GM18511 (cell line): ENCODE results near the gene PLXNB1.

Experiments used
- ATAC-seq: cut with Tn5 transposase; IDR thresholded peaks from one replicate; pipeline ENCODE4 v1.9.1; 2021; ENCODE audit warnings: mild to moderate bottlenecking, moderate library complexity; ENCODE audit not compliant: unreplicated experiment

Gene PLXNB1

DNA sequence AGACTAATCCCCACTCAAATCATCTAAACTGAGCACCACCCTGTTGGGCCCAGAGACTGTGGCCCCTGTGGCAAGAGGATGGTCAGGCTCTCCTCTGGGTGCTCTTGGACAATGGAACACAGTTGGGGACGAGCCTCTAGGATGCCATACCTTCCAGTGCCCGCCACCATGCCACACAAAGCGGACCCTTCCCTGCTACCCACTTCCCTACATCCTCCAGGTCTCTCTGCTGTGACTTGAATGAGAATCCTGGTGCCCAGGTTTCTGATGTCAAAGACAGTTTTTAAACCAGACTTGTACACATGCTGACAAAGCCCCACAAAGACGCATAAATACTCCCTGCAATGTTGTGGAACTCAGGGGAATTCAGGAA, 5.3 kb upstream of the PLXNB1 start:
- no peak for ATAC-seq

DNA sequence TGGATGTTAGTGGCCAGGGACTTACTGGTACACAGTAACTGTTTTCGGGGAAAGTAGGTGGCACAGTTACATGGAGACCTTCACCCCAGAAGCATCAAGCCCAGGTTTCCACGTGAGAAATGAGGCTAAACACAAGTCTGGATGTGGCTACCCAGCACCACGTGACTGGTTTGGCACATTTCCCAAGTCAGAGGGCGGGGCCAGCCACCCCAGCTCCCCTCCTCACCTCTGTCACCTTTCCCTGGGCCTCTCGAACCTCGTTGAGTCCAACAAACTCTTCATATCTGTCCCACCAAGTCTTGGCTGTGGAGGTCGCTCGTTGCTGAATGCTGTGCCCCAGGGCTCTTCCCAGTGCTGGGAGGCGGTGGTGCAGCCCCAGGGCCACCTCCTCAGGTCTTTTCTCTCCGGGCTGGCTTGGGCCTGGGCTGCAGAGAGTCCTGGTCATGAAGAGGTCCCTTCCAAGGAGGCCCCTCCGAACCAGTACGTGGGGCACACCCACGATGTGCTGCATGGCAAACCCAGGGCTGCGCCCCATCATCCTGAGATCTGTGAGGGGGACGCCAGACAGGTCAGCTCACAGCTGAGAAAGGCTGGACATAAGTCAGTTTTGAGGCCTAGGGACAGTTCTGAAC, 4.8 kb upstream of the PLXNB1 start:
- ATAC-seq: no peak

- no peak for ATAC-seq
These were observed 3.7 kb upstream of the PLXNB1 start for GRCh38 chr3:48433472-48434118.

GRCh38 chr3:48432411-48433371, 2.8 kb upstream of the PLXNB1 start:
- no peak for ATAC-seq

DNA sequence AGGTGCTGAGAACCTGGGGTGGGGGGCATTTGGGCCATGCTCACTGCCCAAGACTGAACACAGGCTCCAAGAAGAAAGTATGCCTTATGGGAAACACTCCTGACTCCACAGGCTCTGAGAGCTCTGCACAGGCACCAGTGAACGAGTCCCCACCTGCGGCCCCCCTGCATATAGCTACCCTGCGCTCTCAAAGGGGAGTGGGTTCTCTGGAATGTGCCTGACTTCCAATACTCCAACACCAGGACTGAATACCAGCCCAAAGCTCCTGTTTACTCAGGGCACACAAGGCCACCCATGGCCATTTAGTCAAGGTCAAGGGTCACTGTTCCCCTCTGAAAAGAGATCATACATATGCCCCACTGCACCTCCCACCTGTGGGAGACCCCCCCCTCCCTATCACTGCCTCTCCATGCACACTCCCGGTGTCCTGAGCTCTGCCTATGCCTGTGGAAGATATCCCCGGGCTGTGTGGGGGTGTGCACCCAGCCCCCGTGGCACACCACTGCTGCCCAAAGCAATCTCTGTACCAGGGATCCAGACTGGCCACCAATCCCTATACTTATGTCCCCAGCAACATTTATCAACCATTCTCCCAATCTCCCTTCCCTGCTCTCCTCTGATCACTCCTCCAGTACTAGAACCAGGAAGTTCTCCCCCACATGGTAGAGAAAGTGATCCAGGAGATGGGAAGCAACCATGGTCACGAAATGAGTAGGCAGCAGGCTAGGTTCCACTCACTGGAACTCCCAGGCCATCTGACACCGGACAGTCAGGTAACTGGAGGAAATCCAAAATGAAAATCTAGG, 1.5 kb upstream of the PLXNB1 start:
- ATAC-seq: no peak

DNA sequence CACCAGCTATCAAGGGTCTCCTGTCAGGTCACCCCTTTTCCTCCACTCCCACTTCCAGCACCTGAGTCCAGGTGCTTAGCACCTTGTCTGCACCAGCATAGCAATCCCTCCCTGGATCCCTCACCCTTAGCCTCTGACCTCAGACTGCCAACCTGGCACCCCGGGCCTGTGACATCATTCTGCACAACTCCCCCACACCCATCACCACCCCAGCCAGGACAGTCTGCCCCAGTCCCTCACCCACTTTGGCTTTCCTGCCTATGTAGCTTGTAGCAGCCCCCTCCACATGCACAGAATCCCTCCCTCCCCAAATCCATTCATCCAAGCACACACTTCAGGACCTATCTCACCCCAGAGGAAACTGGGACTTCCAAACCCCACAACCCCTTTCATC, 819 bp upstream of the PLXNB1 start:
- ATAC-seq: no peak

DNA sequence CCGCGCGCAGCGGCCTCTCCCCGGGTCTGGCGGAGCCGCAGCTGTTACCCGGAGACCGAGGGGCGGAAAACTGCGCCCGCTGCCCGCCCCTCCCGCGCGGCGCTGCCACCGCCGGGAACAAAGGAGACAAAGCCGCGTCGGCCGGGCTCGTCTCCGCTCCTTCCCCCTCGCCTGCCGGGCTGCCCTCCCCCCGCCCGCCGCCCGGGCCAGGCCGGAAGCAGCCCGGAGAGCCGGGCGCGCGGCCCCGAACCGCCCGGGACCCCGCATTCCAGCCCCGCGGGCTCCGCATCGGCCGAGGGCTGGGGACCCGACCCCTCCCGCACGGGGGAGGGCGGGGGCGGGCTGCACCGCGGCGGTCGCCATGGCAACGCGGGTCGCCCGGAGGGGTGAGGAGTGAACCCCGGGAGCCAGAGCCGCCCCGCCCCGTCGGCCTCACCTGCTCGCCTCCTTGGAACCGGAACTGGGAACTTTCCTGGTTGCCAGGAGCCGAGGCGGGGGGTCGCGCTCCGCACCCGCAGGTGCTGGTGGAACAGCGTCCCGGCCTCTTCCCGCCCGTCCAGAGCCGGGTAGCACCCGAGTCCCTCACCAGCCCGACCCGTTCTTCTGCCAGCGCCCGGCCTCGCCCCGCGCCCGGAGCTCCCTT, 448 bp downstream of the PLXNB1 start:
- ATAC-seq: peak; percentile 40

DNA sequence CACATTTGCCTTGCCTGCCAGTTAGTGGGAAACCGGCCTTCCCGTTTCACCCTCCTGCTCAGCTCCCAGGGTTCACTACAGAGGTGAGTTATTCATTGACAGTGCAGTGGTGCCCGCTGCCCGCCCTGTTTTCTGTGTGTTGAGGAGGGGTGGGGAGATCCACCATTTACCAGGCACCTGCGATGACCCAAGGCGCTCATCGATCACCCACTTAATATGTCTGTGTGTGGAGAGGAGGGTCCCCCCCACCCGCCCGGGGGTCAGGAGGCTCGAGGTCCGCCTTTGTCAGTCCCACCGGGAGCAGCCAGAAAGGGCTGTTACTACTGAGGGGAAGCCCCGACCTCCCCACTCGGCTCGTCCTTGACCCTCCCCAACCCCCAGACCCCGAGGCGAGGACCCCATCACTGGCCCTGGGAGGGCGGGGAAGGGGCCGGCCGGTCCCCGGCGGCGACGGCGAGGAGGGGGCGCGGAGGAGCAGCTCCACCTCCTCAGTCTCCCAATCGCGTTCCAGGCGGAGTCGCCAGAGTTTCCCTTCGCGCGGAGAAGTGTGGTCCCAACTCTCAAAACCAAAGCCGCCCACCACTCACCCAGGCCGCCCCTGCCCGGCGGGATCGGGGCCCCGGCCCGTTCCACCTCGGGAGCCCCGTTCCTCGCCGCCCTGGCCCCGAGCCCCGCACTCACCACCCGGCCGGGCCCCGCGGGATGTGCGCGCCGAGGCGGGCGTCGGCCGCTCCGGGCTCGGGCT, 1.1 kb downstream of the PLXNB1 start:
- ATAC-seq: peak; percentile 41

- no peak for ATAC-seq
These were observed 1.8 kb downstream of the PLXNB1 start for GRCh38 chr3:48428088-48428571.

DNA sequence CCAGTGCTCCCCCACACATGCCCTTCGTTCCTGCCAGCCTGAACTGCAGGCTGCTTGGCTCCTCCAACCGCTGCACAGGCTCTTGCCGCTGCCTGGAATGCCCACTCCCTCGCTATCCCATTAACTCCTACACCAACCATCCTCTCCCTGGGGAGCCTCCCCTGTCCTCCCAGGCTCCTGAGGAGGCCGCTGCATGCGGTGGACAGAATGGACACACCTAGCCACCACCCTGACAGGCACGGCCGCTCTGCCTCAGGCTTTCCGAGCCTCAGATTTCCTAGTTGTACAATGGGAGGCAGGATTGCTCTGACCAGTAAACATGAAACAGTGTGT, 2.3 kb downstream of the PLXNB1 start:
- no peak for ATAC-seq

DNA sequence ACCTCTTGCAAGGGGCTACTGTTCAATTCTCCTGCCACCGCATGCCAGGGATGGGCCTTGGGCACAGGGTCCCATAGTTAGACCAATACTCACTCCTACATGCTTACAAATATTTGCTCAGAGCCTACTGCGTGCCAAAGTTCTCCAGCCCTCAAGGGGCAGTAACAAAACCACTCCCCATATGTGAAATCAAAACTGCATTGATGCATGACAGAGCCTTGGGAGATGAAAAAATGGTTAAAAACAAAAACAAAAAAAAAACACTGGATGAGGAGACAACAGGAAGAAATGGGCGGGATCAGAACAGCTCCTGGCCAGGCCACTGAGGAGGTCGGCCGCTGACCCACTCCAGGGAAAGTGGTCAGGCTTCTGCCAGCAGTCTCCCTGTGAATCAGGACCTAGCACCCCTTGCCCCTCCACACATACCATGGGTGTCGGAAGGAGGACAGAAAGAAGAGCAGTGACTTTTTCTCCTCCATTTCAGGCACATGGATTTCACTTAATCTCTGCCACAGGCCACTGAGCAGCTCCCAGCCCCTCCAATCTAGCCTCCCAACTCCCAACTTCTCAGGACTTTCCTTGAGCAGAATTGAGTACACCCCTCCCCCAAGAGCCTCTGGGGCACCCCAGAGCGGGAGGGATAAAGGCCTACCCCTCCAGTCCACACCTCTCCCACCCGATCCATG, 2.8 kb downstream of the PLXNB1 start:
- no peak for ATAC-seq

- ATAC-seq: no peak
These were observed 3.4 kb downstream of the PLXNB1 start for GRCh38 chr3:48426401-48426909.

GRCh38 chr3:48425281-48425812, 4.5 kb downstream of the PLXNB1 start:
- ATAC-seq: no peak

DNA sequence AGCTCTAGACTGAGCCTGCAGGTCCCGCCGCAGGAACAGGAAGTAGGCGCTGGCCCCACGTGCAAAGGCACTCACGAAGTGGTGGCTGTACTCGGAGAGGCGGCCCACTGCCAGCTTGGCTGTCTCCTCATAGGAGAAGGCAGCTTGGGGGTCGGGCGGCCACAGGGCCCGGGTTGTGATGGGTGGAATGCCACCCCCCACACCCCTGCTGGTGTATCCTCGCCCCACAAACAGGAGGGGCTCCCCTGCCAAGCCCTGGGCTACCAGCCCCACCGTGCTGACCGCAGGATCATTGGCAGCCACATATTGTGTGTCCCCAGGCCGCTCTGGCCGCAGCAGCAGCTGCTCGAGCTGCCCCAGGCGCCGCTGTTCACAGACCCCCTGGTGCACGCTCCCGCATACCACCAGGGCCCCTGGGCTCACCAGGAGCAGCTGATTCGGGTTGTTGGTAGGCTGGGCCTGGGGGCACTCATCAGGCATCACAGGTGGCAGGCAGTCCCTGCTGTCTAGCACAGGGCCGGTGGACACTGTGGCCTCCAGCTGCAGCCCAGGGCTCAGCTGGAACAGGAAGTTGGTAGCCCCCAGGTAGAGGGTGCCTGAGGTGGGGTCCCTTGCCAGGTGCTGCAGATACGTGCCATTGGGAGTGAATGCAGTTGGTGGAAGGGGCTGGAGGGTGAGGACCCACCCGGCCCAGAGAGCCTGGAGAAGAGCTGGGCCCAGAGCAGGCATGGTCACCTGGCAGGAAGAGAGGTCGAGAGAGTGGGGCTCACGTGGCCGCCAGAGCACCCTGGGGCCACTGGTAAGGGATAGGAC, 5.8 kb downstream of the PLXNB1 start:
- ATAC-seq: no peak

- ATAC-seq: no peak
These were observed 6.5 kb downstream of the PLXNB1 start for GRCh38 chr3:48423241-48423882.

DNA sequence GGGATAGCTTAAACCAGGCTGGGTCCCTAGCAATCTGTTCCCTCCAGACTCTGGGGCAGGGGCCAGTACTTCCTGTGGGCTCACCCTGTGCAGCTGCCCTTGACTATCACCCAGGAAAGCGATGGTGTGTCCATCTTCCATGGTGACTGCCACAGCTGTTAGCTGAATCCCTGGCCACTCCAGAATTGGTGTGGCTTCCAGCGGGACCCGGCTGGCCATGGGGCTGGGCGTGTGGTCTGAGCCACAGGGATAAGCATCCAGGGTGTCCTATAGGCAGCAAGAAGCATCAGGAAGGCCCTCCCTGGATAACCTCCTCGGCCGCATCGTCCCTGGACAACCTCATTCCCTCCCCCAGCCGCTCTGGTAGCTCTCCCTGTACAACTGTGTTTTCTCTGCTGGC, 7.2 kb downstream of the PLXNB1 start:
- no peak for ATAC-seq

- no peak for ATAC-seq
These were observed 7.6 kb downstream of the PLXNB1 start for GRCh38 chr3:48422272-48422671.
